ENCODE data around the gene BHMT. TPM values are rescaled to one million over a fixed set of nuclear protein-coding genes. Genes with fewer than 3 reads are reported as not detected.
"Not testable (repeated sequence)": the region's sequence is repeated elsewhere in the genome, so short reads cannot be mapped to it uniquely, and the experiment has no call there.

Gene BHMT
- total RNA-seq, 1 donor, result not detected

GRCh38 chr5:79147076-79147475, 35.5 kb downstream of the BHMT start:
- no peak overlapping the region for H3K4me2 ChIP-seq (ENCODE audit: insufficient read depth, low read length)
- H3K4me1 ChIP-seq (ENCODE audit: insufficient read depth, low read length), result peaks cover 5% of the 10 kb centered on the region
- no peak for TF ChIP-seq CTCF (IDR thresholded peaks at IDR 0.05; ENCODE audit: extremely low read depth, low read depth, low read length)
- no peak overlapping the region for H3K4me3 ChIP-seq (ENCODE audit: insufficient read depth, low read length)
- H4K20me1 ChIP-seq (ENCODE audit: insufficient read depth, low read length), result no peaks in the 10 kb centered on the region
- no peak for DNase-seq (ENCODE audit: insufficient read length, low spot score, missing footprints)
- H3K9me3 ChIP-seq (ENCODE audit: low read depth, low read length), result no peaks in the 10 kb centered on the region
- no peak overlapping the region for H3K27ac ChIP-seq (ENCODE audit: low read depth, low read length)
- no peaks in the 10 kb centered on the region for H3K79me2 ChIP-seq (ENCODE audit: insufficient read depth, low read length)
- no peaks in the 10 kb centered on the region for H3K36me3 ChIP-seq (ENCODE audit: insufficient read depth, low read length)
- H2AFZ ChIP-seq (ENCODE audit: low read length), result no peak overlapping the region
- no peaks in the 10 kb centered on the region for H3K27me3 ChIP-seq (ENCODE audit: insufficient read depth, low read length)

- no peak for DNase-seq (ENCODE audit: insufficient read length, low spot score, missing footprints)
Observed at GRCh38 chr5:79149433-79149832, 37.8 kb downstream of the BHMT start.

GRCh38 chr5:79151942-79152671, 40.5 kb downstream of the BHMT start:
- Histone ChIP-seq H3K9me3 (ENCODE audit: low read depth, low read length) (no peaks in the 10 kb centered on the region), H2AFZ (ENCODE audit: low read length) (peak overlapping the region; percentile 68), H4K20me1 (ENCODE audit: insufficient read depth, low read length) (no peaks in the 10 kb centered on the region), H3K4me2 (ENCODE audit: insufficient read depth, low read length) (no peak overlapping the region), H3K27ac (ENCODE audit: low read depth, low read length) (no peak overlapping the region), H3K36me3 (ENCODE audit: insufficient read depth, low read length) (no peaks in the 10 kb centered on the region), H3K79me2 (ENCODE audit: insufficient read depth, low read length) (no peaks in the 10 kb centered on the region), H3K4me3 (ENCODE audit: insufficient read depth, low read length) (no peak overlapping the region), H3K27me3 (ENCODE audit: insufficient read depth, low read length) (no peaks in the 10 kb centered on the region), H3K4me1 (ENCODE audit: insufficient read depth, low read length) (peaks cover 5% of the 10 kb centered on the region)
- no peak for DNase-seq (ENCODE audit: insufficient read length, low spot score, missing footprints)
- no peak for TF ChIP-seq CTCF (IDR thresholded peaks at IDR 0.05; ENCODE audit: extremely low read depth, low read depth, low read length)

More at GRCh38 chr5:79149433-79149832, 37.8 kb downstream of the BHMT start:
- Histone ChIP-seq H3K4me3 (ENCODE audit: insufficient read depth, low read length) (no peak overlapping the region), H3K4me2 (ENCODE audit: insufficient read depth, low read length) (no peak overlapping the region), H3K36me3 (ENCODE audit: insufficient read depth, low read length) (no peaks in the 10 kb centered on the region), H2AFZ (ENCODE audit: low read length) (no peak overlapping the region), H3K79me2 (ENCODE audit: insufficient read depth, low read length) (no peaks in the 10 kb centered on the region), H3K27ac (ENCODE audit: low read depth, low read length) (no peak overlapping the region), H4K20me1 (ENCODE audit: insufficient read depth, low read length) (no peaks in the 10 kb centered on the region), H3K27me3 (ENCODE audit: insufficient read depth, low read length) (no peaks in the 10 kb centered on the region), H3K9me3 (ENCODE audit: low read depth, low read length) (no peaks in the 10 kb centered on the region), H3K4me1 (ENCODE audit: insufficient read depth, low read length) (peaks cover 5% of the 10 kb centered on the region)
- TF ChIP-seq CTCF (IDR thresholded peaks at IDR 0.05; ENCODE audit: extremely low read depth, low read depth, low read length), result no peak

GRCh38 chr5:79157305-79157704, 45.7 kb downstream of the BHMT start:
- H3K79me2 ChIP-seq (ENCODE audit: insufficient read depth, low read length), result no peaks in the 10 kb centered on the region

GRCh38 chr5:79161647-79162046, 50.0 kb downstream of the BHMT start:
- DNase-seq (ENCODE audit: insufficient read length, low spot score, missing footprints); H3K4me3 ChIP-seq (ENCODE audit: insufficient read depth, low read length); H3K36me3 ChIP-seq (ENCODE audit: insufficient read depth, low read length); H3K4me2 ChIP-seq (ENCODE audit: insufficient read depth, low read length); H3K9me3 ChIP-seq (ENCODE audit: low read depth, low read length); H3K27me3 ChIP-seq (ENCODE audit: insufficient read depth, low read length); H3K79me2 ChIP-seq (ENCODE audit: insufficient read depth, low read length); H3K27ac ChIP-seq (ENCODE audit: low read depth, low read length); H2AFZ ChIP-seq (ENCODE audit: low read length); H3K4me1 ChIP-seq (ENCODE audit: insufficient read depth, low read length); H4K20me1 ChIP-seq (ENCODE audit: insufficient read depth, low read length): not testable (repeated sequence)

More at GRCh38 chr5:79157305-79157704, 45.7 kb downstream of the BHMT start:
- Histone ChIP-seq H3K9me3 (ENCODE audit: low read depth, low read length) (no peaks in the 10 kb centered on the region), H2AFZ (ENCODE audit: low read length) (peak overlapping the region; percentile 22), H3K4me3 (ENCODE audit: insufficient read depth, low read length) (no peak overlapping the region), H3K4me2 (ENCODE audit: insufficient read depth, low read length) (no peak overlapping the region), H3K4me1 (ENCODE audit: insufficient read depth, low read length) (no peaks in the 10 kb centered on the region), H3K36me3 (ENCODE audit: insufficient read depth, low read length) (no peaks in the 10 kb centered on the region), H3K27ac (ENCODE audit: low read depth, low read length) (no peak overlapping the region), H3K27me3 (ENCODE audit: insufficient read depth, low read length) (no peaks in the 10 kb centered on the region), H4K20me1 (ENCODE audit: insufficient read depth, low read length) (no peaks in the 10 kb centered on the region)
- TF ChIP-seq CTCF (IDR thresholded peaks at IDR 0.05; ENCODE audit: extremely low read depth, low read depth, low read length), result no peak
- no peak for DNase-seq (ENCODE audit: insufficient read length, low spot score, missing footprints)

Measured in osteoblast (primary cell).